ENCODE results near the gene IL1RN. TPM values are rescaled to one million over a fixed set of nuclear protein-coding genes. Genes with fewer than 3 reads are reported as not detected.
"Not testable (repeated sequence)": the region's sequence is repeated elsewhere in the genome, so short reads cannot be mapped to it uniquely, and the experiment has no call there.

IL1RN gene
- total RNA-seq, 1 experiment from 2014 or later = not detected

DNA sequence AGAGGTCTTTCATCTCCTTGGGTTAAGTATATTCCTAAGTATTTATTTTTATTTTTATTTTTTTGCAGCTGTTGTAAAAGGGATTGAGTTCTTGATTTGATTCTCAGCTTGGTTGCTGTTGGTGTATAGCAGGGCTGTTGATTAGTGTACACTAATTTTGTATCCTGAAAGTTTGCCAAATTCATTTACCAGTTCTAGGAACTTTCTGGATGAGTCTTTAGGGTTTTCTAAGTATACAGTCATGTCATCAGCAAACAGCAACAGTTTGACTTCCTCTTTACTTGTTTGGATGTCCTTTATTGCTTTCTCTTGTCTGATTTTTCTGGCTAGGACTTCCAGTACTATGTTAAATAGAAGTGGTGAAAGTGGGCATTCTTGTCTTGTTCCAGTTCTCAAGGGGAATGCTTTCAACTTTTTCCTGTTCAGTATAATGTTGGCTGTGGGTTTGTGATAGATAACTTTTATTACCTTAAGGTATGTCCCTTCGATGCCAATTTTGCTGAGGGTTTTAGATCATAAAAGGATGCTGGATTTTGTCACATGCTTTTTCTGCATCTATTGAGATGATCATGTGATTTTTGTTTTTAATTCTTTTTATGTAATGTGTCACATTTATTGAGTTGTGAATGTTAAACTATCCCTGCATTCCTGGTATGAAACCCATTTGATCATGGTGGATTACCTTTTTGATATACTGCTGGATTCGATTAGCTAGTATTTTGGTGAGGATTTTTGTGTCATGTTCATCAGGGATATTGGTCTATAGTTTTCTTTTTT, 30.4 kb upstream of the IL1RN start:
- DNase-seq (ENCODE audit: low read depth, low spot score); in situ Hi-C loops (cut with HindIII; ENCODE audit: low pct_unique_long_range_greater_than_20kb, low sequenced_read_pairs): not testable (repeated sequence)

DNA sequence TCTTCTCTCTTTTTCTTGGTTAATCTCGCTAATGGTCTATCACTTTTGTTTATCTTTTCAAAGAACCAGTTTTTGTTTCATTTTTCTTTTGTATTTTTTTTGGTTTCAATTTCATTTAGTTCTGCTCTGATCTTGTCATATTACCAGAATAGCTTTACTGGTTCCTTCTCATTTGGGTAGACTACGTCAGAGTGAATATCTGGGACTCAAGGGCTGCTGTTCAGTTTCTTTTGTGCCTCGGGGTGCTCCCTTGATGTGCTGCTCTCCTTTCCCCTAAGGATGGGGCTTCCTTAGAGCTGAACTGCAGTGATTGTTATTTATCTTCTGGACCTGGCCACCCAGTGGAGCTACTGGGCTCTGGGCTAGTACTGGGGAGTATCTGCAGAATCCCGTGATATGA, 29.4 kb upstream of the IL1RN start:
- in situ Hi-C loops (cut with HindIII; ENCODE audit: low pct_unique_long_range_greater_than_20kb, low sequenced_read_pairs) = no loop called here
- DNase-seq (ENCODE audit: low read depth, low spot score) = no peak

DNA sequence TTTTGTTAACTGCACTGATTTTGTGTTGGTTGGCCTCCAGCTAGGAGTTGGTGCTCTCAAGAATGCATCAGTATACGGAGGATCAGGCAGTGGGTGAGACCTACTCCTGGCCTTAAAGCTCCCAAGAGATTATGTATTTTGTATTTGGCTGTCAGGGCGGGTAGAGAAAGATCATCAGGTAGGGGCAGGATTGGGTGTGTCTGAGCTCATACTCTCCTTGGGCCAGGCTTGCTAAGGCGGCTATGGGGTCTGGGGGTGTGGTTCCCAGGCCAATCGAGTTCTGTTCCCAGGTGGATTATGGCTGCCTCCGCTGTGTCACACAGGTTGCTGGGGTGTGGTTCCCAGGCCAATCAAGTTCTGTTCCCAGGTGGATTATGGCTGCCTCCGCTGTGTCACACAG, 28.9 kb upstream of the IL1RN start:
- DNase-seq (ENCODE audit: low read depth, low spot score) = no peak
- in situ Hi-C loops (cut with HindIII; ENCODE audit: low pct_unique_long_range_greater_than_20kb, low sequenced_read_pairs) = no loop called here

- in situ Hi-C loops (cut with HindIII; ENCODE audit: low pct_unique_long_range_greater_than_20kb, low sequenced_read_pairs) = no loop called here
Observed at GRCh38 chr2:113102133-113102532, 25.3 kb upstream of the IL1RN start.

DNA sequence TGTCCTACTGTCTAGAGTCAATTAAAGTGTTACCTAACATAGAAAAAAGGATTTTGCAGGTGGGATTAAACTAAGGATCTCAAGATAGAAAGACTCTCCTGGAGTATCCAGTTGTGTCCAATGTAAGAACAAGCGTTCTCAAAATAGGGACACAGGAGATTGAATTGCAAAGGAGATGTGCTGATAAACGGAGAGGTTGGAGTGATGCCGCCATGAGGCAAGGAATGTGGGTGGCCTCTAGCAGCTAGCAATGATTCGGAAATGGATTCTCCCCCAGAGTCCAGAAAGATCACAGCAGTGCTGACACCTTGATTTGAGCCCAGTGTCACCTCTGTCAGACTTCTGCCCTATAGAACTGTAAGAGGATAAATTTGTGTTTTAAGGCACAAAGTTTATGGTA, 24.1 kb upstream of the IL1RN start:
- no peak for DNase-seq (ENCODE audit: low read depth, low spot score)
- in situ Hi-C loops (cut with HindIII; ENCODE audit: low pct_unique_long_range_greater_than_20kb, low sequenced_read_pairs) = no loop called here

More at GRCh38 chr2:113102133-113102532, 25.3 kb upstream of the IL1RN start:
- no peak for DNase-seq (ENCODE audit: low read depth, low spot score)

GRCh38 chr2:113104054-113104611, 23.3 kb upstream of the IL1RN start:
- no peak for DNase-seq (ENCODE audit: low read depth, low spot score)
- in situ Hi-C loops (cut with HindIII; ENCODE audit: low pct_unique_long_range_greater_than_20kb, low sequenced_read_pairs) = no loop called here

- in situ Hi-C loops (cut with HindIII; ENCODE audit: low pct_unique_long_range_greater_than_20kb, low sequenced_read_pairs) = no loop called here
- no peak for DNase-seq (ENCODE audit: low read depth, low spot score)
Observed at GRCh38 chr2:113105047-113105785, 22.2 kb upstream of the IL1RN start.

GRCh38 chr2:113111121-113111520, 16.3 kb upstream of the IL1RN start:
- in situ Hi-C loops (cut with HindIII; ENCODE audit: low pct_unique_long_range_greater_than_20kb, low sequenced_read_pairs) = no loop called here
- DNase-seq (ENCODE audit: low read depth, low spot score) = no peak

- in situ Hi-C loops (cut with HindIII; ENCODE audit: low pct_unique_long_range_greater_than_20kb, low sequenced_read_pairs) = no loop called here
- DNase-seq (ENCODE audit: low read depth, low spot score) = no peak
Observed at GRCh38 chr2:113111823-113112287, 15.5 kb upstream of the IL1RN start.

DNA sequence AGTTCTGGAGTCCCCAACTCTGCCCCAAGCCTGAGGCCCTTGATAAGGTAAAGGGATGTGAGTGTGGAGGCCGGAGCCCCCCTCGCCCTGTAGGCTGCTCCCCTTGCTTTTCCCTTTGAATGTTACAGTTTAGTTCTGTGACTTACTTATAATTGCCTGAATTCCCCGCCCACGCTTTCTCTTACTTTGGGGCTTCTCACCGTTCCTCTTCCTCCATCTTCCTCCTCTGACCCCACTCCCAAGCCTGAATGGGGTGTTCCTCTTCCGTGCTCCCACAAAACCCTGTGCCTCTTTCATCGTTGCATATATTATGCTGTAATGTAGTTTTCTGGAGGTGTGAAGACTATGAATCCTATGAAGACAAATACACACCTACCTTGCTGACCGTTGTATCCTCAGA, 15.0 kb upstream of the IL1RN start:
- in situ Hi-C loops (cut with HindIII; ENCODE audit: low pct_unique_long_range_greater_than_20kb, low sequenced_read_pairs) = no loop called here
- no peak for DNase-seq (ENCODE audit: low read depth, low spot score)

GRCh38 chr2:113112871-113113270, 14.5 kb upstream of the IL1RN start:
- in situ Hi-C loops (cut with HindIII; ENCODE audit: low pct_unique_long_range_greater_than_20kb, low sequenced_read_pairs) = no loop called here

DNA sequence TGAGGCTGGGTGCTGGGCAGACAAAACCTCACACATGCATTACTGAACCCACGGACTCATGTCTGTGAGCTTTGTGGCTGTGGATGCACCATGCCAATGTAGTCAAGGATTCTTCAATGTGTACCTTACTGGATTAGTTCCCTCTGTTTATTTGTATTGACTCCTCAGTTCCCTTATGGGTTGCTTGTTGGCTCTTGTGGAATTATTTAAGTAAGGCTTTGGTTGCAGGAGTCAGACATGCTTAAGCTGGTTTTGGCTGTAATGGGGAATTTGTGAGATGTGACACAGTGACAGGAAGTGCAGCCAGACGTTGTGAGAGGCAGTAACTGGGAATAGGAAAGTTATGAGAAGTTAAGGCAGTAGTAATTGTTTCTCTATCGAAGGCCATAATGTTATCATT, 13.6 kb upstream of the IL1RN start:
- in situ Hi-C loops (cut with HindIII; ENCODE audit: low pct_unique_long_range_greater_than_20kb, low sequenced_read_pairs) = no loop called here

More at GRCh38 chr2:113112871-113113270, 14.5 kb upstream of the IL1RN start:
- no peak for DNase-seq (ENCODE audit: low read depth, low spot score)

DNA sequence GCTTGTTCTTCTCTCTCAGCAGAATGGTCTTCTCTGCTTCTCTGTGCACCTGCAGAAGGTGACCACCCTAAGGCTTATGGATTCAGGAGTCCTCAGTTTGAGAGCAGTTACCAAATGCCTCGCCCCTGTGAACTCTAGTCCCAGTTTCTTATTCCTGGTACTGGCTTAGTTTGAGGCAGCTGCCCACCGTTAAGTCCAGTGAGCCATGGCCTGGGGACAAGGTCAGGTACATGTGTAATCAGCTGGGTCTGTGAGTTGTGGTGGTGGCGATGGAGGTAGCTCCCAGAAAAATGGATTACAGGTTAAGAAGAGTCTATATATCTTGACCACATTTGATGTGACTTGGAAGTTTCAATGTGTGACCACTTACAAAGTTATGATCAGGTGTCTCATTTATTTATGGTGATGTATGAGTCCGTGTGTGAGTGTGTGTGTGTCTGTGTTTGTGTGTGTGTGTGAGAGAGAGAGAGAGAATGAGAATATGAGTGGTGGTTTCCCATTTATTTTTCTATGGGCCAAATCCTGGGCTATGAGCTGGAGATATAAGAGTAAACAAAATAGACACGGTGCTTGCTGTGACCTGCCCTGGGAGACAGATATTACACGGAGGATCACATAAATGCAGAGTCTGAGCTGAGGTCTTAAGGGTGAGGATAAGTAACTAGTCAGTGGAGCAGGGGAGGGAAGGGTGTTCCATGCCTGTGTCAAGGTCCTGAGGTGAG, 13.0 kb upstream of the IL1RN start:
- in situ Hi-C loops (cut with HindIII; ENCODE audit: low pct_unique_long_range_greater_than_20kb, low sequenced_read_pairs) = no loop called here
- no peak for DNase-seq (ENCODE audit: low read depth, low spot score)

More for the DNA sequence above, 13.6 kb upstream of the IL1RN start:
- DNase-seq (ENCODE audit: low read depth, low spot score) = no peak

GRCh38 chr2:113114996-113115395, 12.4 kb upstream of the IL1RN start:
- no peak for DNase-seq (ENCODE audit: low read depth, low spot score)
- in situ Hi-C loops (cut with HindIII; ENCODE audit: low pct_unique_long_range_greater_than_20kb, low sequenced_read_pairs) = no loop called here

- no peak for DNase-seq (ENCODE audit: low read depth, low spot score)
- in situ Hi-C loops (cut with HindIII; ENCODE audit: low pct_unique_long_range_greater_than_20kb, low sequenced_read_pairs) = no loop called here
Observed at GRCh38 chr2:113116100-113116958, 11.1 kb upstream of the IL1RN start.

- in situ Hi-C loops (cut with HindIII; ENCODE audit: low pct_unique_long_range_greater_than_20kb, low sequenced_read_pairs) = no loop called here
- no peak for DNase-seq (ENCODE audit: low read depth, low spot score)
Observed at GRCh38 chr2:113117541-113118262, 9.7 kb upstream of the IL1RN start.

GRCh38 chr2:113118263-113118657, 9.1 kb upstream of the IL1RN start:
- in situ Hi-C loops (cut with HindIII; ENCODE audit: low pct_unique_long_range_greater_than_20kb, low sequenced_read_pairs) = no loop called here
- DNase-seq (ENCODE audit: low read depth, low spot score) = no peak
